ENCODE results near the gene FTSJ1. TPM values are rescaled to one million over a fixed set of nuclear protein-coding genes. Genes with fewer than 3 reads are reported as not detected.
"Not testable (repeated sequence)": the region's sequence is repeated elsewhere in the genome, so short reads cannot be mapped to it uniquely, and the experiment has no call there.

FTSJ1 gene
- polyA plus RNA-seq, 2 donors = 31.1 to 36.3 TPM

GRCh38 chrX:48514868-48515460 lies 39.0 kb downstream of the FTSJ1 start:
- H3K4me1 ChIP-seq (ENCODE audit: control insufficient read depth in 2 of 2, insufficient read depth in 2 of 2, low read length in 1 of 2) = peaks cover 0 to 5% of the 10 kb centered on the region in 2 donors
- 89 to 95% methylated on average over 9 of the region's 9 CpGs for WGBS, 2 donors

GRCh38 chrX:48515842-48516241 lies 39.8 kb downstream of the FTSJ1 start:
- Histone ChIP-seq H3K9me3 (ENCODE audit: control insufficient read depth in 2 of 2, insufficient read depth in 1 of 2, low read depth in 1 of 2, low read length in 1 of 2) (no peaks in the 10 kb centered on the region), H3K36me3 (ENCODE audit: control insufficient read depth in 2 of 2, insufficient read depth in 2 of 2, low read length in 1 of 2) (peaks cover 0 to 1% of the 10 kb centered on the region in 2 donors), H3K4me1 (ENCODE audit: control insufficient read depth in 2 of 2, insufficient read depth in 2 of 2, low read length in 1 of 2) (peaks cover 0 to 4% of the 10 kb centered on the region in 2 donors), H3K4me3 (ENCODE audit: low read depth in 1 of 2, low read length in 2 of 2) (no peak overlapping the region), H3K27me3 (ENCODE audit: control insufficient read depth in 1 of 2, insufficient read depth in 2 of 2, low read length in 2 of 2) (no peaks in the 10 kb centered on the region), H3K27ac (ENCODE audit: low read depth in 2 of 2, low read length in 1 of 2) (no peak overlapping the region)
- 87 to 89% methylated on average over 10 of the region's 10 CpGs for WGBS, 2 donors

More at GRCh38 chrX:48514868-48515460, 39.0 kb downstream of the FTSJ1 start:
- Histone ChIP-seq H3K4me3 (ENCODE audit: low read depth in 1 of 2, low read length in 2 of 2) (no peak overlapping the region), H3K27ac (ENCODE audit: low read depth in 2 of 2, low read length in 1 of 2) (no peak overlapping the region), H3K27me3 (ENCODE audit: control insufficient read depth in 1 of 2, insufficient read depth in 2 of 2, low read length in 2 of 2) (no peaks in the 10 kb centered on the region), H3K36me3 (ENCODE audit: control insufficient read depth in 2 of 2, insufficient read depth in 2 of 2, low read length in 1 of 2) (peaks cover 0 to 1% of the 10 kb centered on the region in 2 donors), H3K9me3 (ENCODE audit: control insufficient read depth in 2 of 2, insufficient read depth in 1 of 2, low read depth in 1 of 2, low read length in 1 of 2) (no peaks in the 10 kb centered on the region)

DNA sequence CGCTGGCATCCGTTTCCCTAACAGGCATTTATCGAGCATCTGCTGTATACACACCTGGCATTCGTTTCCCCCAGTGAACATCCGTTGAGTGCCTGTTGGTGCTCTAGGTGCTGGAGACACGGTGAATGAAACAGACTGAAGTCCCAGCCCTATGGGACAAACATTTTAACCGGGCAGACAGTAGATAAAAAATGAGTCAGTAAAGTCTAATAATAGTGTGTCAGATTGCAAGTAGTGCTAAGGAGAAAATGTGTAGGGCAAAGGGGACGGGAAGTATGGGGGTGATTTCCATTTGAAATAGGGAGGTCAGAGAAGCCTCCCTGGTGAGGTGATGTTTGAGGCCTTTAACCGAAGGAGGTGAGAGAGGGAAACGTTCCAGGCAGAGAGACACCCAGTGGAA lies 40.3 kb downstream of the FTSJ1 start:
- H3K27ac ChIP-seq (ENCODE audit: low read depth in 2 of 2, low read length in 1 of 2) = no peak overlapping the region
- whole genome bisulfite sequencing, 2 donors = 83 to 87% methylated on average over 10 of the region's 10 CpGs
- H3K36me3 ChIP-seq (ENCODE audit: control insufficient read depth in 2 of 2, insufficient read depth in 2 of 2, low read length in 1 of 2) = peaks cover 0 to 1% of the 10 kb centered on the region in 2 donors
- peaks cover 0 to 4% of the 10 kb centered on the region in 2 donors for H3K4me1 ChIP-seq (ENCODE audit: control insufficient read depth in 2 of 2, insufficient read depth in 2 of 2, low read length in 1 of 2)
- no peaks in the 10 kb centered on the region for H3K9me3 ChIP-seq (ENCODE audit: control insufficient read depth in 2 of 2, insufficient read depth in 1 of 2, low read depth in 1 of 2, low read length in 1 of 2)
- no peak overlapping the region for H3K4me3 ChIP-seq (ENCODE audit: low read depth in 1 of 2, low read length in 2 of 2)
- no peaks in the 10 kb centered on the region for H3K27me3 ChIP-seq (ENCODE audit: control insufficient read depth in 1 of 2, insufficient read depth in 2 of 2, low read length in 2 of 2)

DNA sequence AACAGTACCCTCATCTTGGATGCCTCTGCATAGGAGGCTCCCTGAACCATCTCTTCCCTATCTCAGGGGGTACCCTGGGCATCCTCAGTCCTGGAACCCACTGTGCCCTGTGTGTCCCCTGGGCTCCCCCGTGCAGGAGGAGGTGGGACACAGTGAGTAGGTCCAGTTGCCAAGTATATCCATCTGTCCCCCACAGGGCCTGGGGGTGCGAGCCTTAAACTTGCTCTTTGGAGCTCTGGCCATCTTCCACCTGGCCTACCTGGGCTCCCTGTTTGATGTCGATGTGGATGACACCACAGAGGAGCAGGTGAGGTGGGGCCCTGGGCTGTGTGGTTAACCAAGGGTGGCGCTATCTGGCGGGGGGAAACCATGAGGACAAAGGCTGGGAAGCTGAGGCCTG lies 41.0 kb downstream of the FTSJ1 start:
- H3K4me1 ChIP-seq (ENCODE audit: control insufficient read depth in 2 of 2, insufficient read depth in 2 of 2, low read length in 1 of 2) = peaks cover 0 to 4% of the 10 kb centered on the region in 2 donors
- peaks cover 0 to 5% of the 10 kb centered on the region in 2 donors for H3K9me3 ChIP-seq (ENCODE audit: control insufficient read depth in 2 of 2, insufficient read depth in 1 of 2, low read depth in 1 of 2, low read length in 1 of 2)
- no peak overlapping the region for H3K4me3 ChIP-seq (ENCODE audit: low read depth in 1 of 2, low read length in 2 of 2)
- no peaks in the 10 kb centered on the region for H3K27me3 ChIP-seq (ENCODE audit: control insufficient read depth in 1 of 2, insufficient read depth in 2 of 2, low read length in 2 of 2)
- no peak overlapping the region for H3K27ac ChIP-seq (ENCODE audit: low read depth in 2 of 2, low read length in 1 of 2)
- peaks cover 0 to 1% of the 10 kb centered on the region in 2 donors for H3K36me3 ChIP-seq (ENCODE audit: control insufficient read depth in 2 of 2, insufficient read depth in 2 of 2, low read length in 1 of 2)
- 76 to 79% methylated on average over 5 of the region's 5 CpGs for WGBS, 2 donors

GRCh38 chrX:48519481-48519880 lies 43.5 kb downstream of the FTSJ1 start:
- WGBS, 2 donors = 81 to 84% methylated on average over 4 of the region's 4 CpGs
- not testable (repeated sequence) for H3K36me3 ChIP-seq (ENCODE audit: control insufficient read depth in 2 of 2, insufficient read depth in 2 of 2, low read length in 1 of 2); H3K27me3 ChIP-seq (ENCODE audit: control insufficient read depth in 1 of 2, insufficient read depth in 2 of 2, low read length in 2 of 2); H3K4me3 ChIP-seq (ENCODE audit: low read depth in 1 of 2, low read length in 2 of 2); H3K27ac ChIP-seq (ENCODE audit: low read depth in 2 of 2, low read length in 1 of 2); H3K9me3 ChIP-seq (ENCODE audit: control insufficient read depth in 2 of 2, insufficient read depth in 1 of 2, low read depth in 1 of 2, low read length in 1 of 2); H3K4me1 ChIP-seq (ENCODE audit: control insufficient read depth in 2 of 2, insufficient read depth in 2 of 2, low read length in 1 of 2)

- Histone ChIP-seq H3K4me1 (ENCODE audit: control insufficient read depth in 2 of 2, insufficient read depth in 2 of 2, low read length in 1 of 2) (no peaks in the 10 kb centered on the region), H3K9me3 (ENCODE audit: control insufficient read depth in 2 of 2, insufficient read depth in 1 of 2, low read depth in 1 of 2, low read length in 1 of 2) (peaks cover 0 to 5% of the 10 kb centered on the region in 2 donors), H3K27me3 (ENCODE audit: control insufficient read depth in 1 of 2, insufficient read depth in 2 of 2, low read length in 2 of 2) (no peaks in the 10 kb centered on the region), H3K36me3 (ENCODE audit: control insufficient read depth in 2 of 2, insufficient read depth in 2 of 2, low read length in 1 of 2) (peaks cover 0 to 4% of the 10 kb centered on the region in 2 donors), H3K4me3 (ENCODE audit: low read depth in 1 of 2, low read length in 2 of 2) (no peak overlapping the region), H3K27ac (ENCODE audit: low read depth in 2 of 2, low read length in 1 of 2) (no peak overlapping the region)
- WGBS, 2 donors = 79 to 95% methylated on average over 2 of the region's 2 CpGs
Observed at GRCh38 chrX:48520455-48520854, 44.5 kb downstream of the FTSJ1 start.

- Histone ChIP-seq H3K27me3 (ENCODE audit: control insufficient read depth in 1 of 2, insufficient read depth in 2 of 2, low read length in 2 of 2) (no peaks in the 10 kb centered on the region), H3K4me1 (ENCODE audit: control insufficient read depth in 2 of 2, insufficient read depth in 2 of 2, low read length in 1 of 2) (no peaks in the 10 kb centered on the region), H3K9me3 (ENCODE audit: control insufficient read depth in 2 of 2, insufficient read depth in 1 of 2, low read depth in 1 of 2, low read length in 1 of 2) (peaks cover 0 to 5% of the 10 kb centered on the region in 2 donors), H3K4me3 (ENCODE audit: low read depth in 1 of 2, low read length in 2 of 2) (peak overlapping the region; percentile 22 to 75), H3K36me3 (ENCODE audit: control insufficient read depth in 2 of 2, insufficient read depth in 2 of 2, low read length in 1 of 2) (peaks cover 0 to 4% of the 10 kb centered on the region in 2 donors), H3K27ac (ENCODE audit: low read depth in 2 of 2, low read length in 1 of 2) (peak overlapping the region; percentile 70 to 75)
- WGBS, 2 donors = 27 to 29% methylated on average over 2 of the region's 2 CpGs
Observed at GRCh38 chrX:48520976-48521352, 45.0 kb downstream of the FTSJ1 start.

- Histone ChIP-seq H3K4me1 (ENCODE audit: control insufficient read depth in 2 of 2, insufficient read depth in 2 of 2, low read length in 1 of 2) (no peaks in the 10 kb centered on the region), H3K4me3 (ENCODE audit: low read depth in 1 of 2, low read length in 2 of 2) (peak within 1 kb of the TSS; percentile 71 to 75), H3K27me3 (ENCODE audit: control insufficient read depth in 1 of 2, insufficient read depth in 2 of 2, low read length in 2 of 2) (no peaks in the 10 kb centered on the region), H3K36me3 (ENCODE audit: control insufficient read depth in 2 of 2, insufficient read depth in 2 of 2, low read length in 1 of 2) (peaks cover 0 to 4% of the 10 kb centered on the region in 2 donors), H3K27ac (ENCODE audit: low read depth in 2 of 2, low read length in 1 of 2) (peak within 1 kb of the TSS; percentile 70 to 75), H3K9me3 (ENCODE audit: control insufficient read depth in 2 of 2, insufficient read depth in 1 of 2, low read depth in 1 of 2, low read length in 1 of 2) (peaks cover 0 to 5% of the 10 kb centered on the region in 2 donors)
- 1 to 32% methylated on average over 61 to 64 of the region's 66 CpGs for WGBS, 2 donors
Observed at GRCh38 chrX:48521353-48522243, 45.6 kb downstream of the FTSJ1 start, which contains the start of gene EBP. EBP (plus strand) TSS chrX:48521808; CDS start chrX:48523772, 1,964 bp downstream.

- H3K9me3 ChIP-seq (ENCODE audit: control insufficient read depth in 2 of 2, insufficient read depth in 1 of 2, low read depth in 1 of 2, low read length in 1 of 2) = peaks cover 0 to 5% of the 10 kb centered on the region in 2 donors
- no peaks in the 10 kb centered on the region for H3K27me3 ChIP-seq (ENCODE audit: control insufficient read depth in 1 of 2, insufficient read depth in 2 of 2, low read length in 2 of 2)
- H3K4me3 ChIP-seq (ENCODE audit: low read depth in 1 of 2, low read length in 2 of 2) = peak overlapping the region; percentile 71 to 75
- H3K36me3 ChIP-seq (ENCODE audit: control insufficient read depth in 2 of 2, insufficient read depth in 2 of 2, low read length in 1 of 2) = peaks cover 0 to 6% of the 10 kb centered on the region in 2 donors
- H3K4me1 ChIP-seq (ENCODE audit: control insufficient read depth in 2 of 2, insufficient read depth in 2 of 2, low read length in 1 of 2) = no peaks in the 10 kb centered on the region
- H3K27ac ChIP-seq (ENCODE audit: low read depth in 2 of 2, low read length in 1 of 2) = peak overlapping the region; percentile 70 to 75
- WGBS, 2 donors = 5 to 25% methylated on average over 10 of the region's 10 CpGs
Observed at GRCh38 chrX:48522291-48522690, 46.3 kb downstream of the FTSJ1 start.

Data from esophagus (tissue), 2 donors.